K562 (cell line): ENCODE measurements around the gene PLK5. TPM values are rescaled to one million over a fixed set of nuclear protein-coding genes. Genes with fewer than 3 reads are reported as not detected.

Experiments used
- ATAC-seq: fragments of 200-7000 bp; cut with Tn5 transposase; 3 replicates; pipeline ENCODE4 v1.9.1; 2020; ENCODE audit warnings: moderate library complexity
- BruUV-seq: library from RNA; stranded (reverse); fragments of 400-500 nt; replicated peaks from 2 replicates; lab custom pipeline; 2021; lab: Mats Ljungman, UMichigan
- CTCF ChIA-PET: fragments of 300-600 bp; formaldehyde crosslinking; extraction: SDS; loops from one replicate; lab custom pipeline; 2021; ENCODE audit warnings: low intra/inter-chr PET ratio; lab: Yijun Ruan, JAX
- POLR2A ChIA-PET: fragments of 300-600, 350-650 bp; sonication (Branson Sonifier 250); formaldehyde crosslinking; extraction: SDS; loops from one replicate; lab custom pipeline; 2021; ENCODE audit warnings: antibody characterized with exemption, inconsistent platforms; lab: Yijun Ruan, JAX
- DNase-seq, 4 experiments: peaks; one replicate each; pipeline versions ENCODE4 v3.0.0 to v3.0.0-alpha.2; 2011 to 2018; ENCODE audit warnings: low spot score in 3 of 4, mixed read lengths in 3 of 4; ENCODE audit errors: extremely low read depth in 1 of 4
- FAIRE-seq: peaks from 2 replicates; lab custom pipeline; 2011; peaks lifted over from hg19 to GRCh38; lab: Jason Lieb, UNC
- H2AFZ ChIP-seq: 2 replicates; pipeline ENCODE4 v1.6.0; 2011; ENCODE audit warnings: low read depth, low read length, control low read depth, inconsistent platforms
- H3K27ac ChIP-seq: fragments of 200-600 bp; 3 replicates; pipeline ENCODE4 v1.8.0; 2011; ENCODE audit warnings: low read depth, mild to moderate bottlenecking, control low read depth, inconsistent platforms, low read length, moderate library complexity, mixed read lengths; ENCODE audit errors: extremely low read depth
- H3K27me3 ChIP-seq, 2 experiments: fragments of 300-600 bp in 1 of 2; 2 replicates in 1 of 2; 3 replicates in 1 of 2; pipeline versions ENCODE4 v1.6.0 to v1.8.0; 2011; ENCODE audit warnings: inconsistent platforms in 2 of 2, low read length in 2 of 2, mild to moderate bottlenecking in 1 of 2, mixed read lengths in 1 of 2, moderate library complexity in 1 of 2; ENCODE audit not compliant: control insufficient read depth in 2 of 2, insufficient read depth in 2 of 2
- H3K36me3 ChIP-seq: fragments of 300-600 bp; 3 replicates; pipeline ENCODE4 v1.8.0; 2011; ENCODE audit warnings: mild to moderate bottlenecking, low read length, inconsistent platforms; ENCODE audit not compliant: control insufficient read depth, insufficient read depth
- H3K4me1 ChIP-seq, 2 experiments: fragments of 200-600 bp in 1 of 2; replicated peaks in 1 of 2; 2 replicates in 1 of 2; 3 replicates in 1 of 2; pipeline versions ENCODE4 v1.5.1 to v1.8.0; 2011; ENCODE audit warnings: inconsistent platforms in 2 of 2, low read length in 2 of 2, mild to moderate bottlenecking in 1 of 2, mixed read lengths in 1 of 2, moderate library complexity in 1 of 2; ENCODE audit not compliant: control insufficient read depth in 2 of 2, insufficient read depth in 2 of 2
- H3K4me2 ChIP-seq: 2 replicates; pipeline ENCODE4 v1.6.1; 2011; ENCODE audit warnings: low read length, control low read depth, inconsistent platforms, mixed read lengths; ENCODE audit not compliant: insufficient read depth
- H3K4me3 ChIP-seq: fragments of 200-600 bp; sonication (generic), shearing (Covaris generic); 2 replicates; pipeline ENCODE4 v1.5.1; 2016; ENCODE audit warnings: control low read depth, inconsistent platforms
- H3K79me2 ChIP-seq: fragments of 200-600 bp; 3 replicates; pipeline ENCODE4 v1.8.0; 2011; ENCODE audit warnings: low read length, inconsistent platforms; ENCODE audit not compliant: control insufficient read depth, insufficient read depth
- H3K9ac ChIP-seq, 2 experiments: 2 replicates each; pipeline versions ENCODE4 v1.6.0 to v1.6.1; 2011; ENCODE audit warnings: low read depth in 2 of 2, low read length in 2 of 2, control low read depth in 1 of 2, inconsistent platforms in 1 of 2, mild to moderate bottlenecking in 1 of 2, mixed read lengths in 1 of 2; ENCODE audit not compliant: insufficient read depth in 1 of 2
- H3K9me1 ChIP-seq: one replicate; pipeline ENCODE4 v1.6.0; 2011; ENCODE audit warnings: inconsistent platforms, mild to moderate bottlenecking, low read length, moderate library complexity; ENCODE audit not compliant: control insufficient read depth, insufficient read depth
- H3K9me3 ChIP-seq: replicated peaks from 2 replicates; pipeline ENCODE4 v1.5.1; 2011; ENCODE audit warnings: low read depth, low read length, inconsistent platforms; ENCODE audit not compliant: control insufficient read depth, insufficient read depth
- H4K20me1 ChIP-seq: replicated peaks from 2 replicates; pipeline ENCODE4 v1.6.1; 2011; ENCODE audit warnings: low read length, inconsistent platforms, mixed read lengths; ENCODE audit not compliant: control insufficient read depth, insufficient read depth
- BCOR ChIP-seq: fragments of 450-650 bp; IDR thresholded peaks from 2 replicates; pipeline ENCODE4 v1.6.1; 2016
- EHMT2 ChIP-seq: fragments of 450-650 bp; IDR thresholded peaks from 2 replicates; pipeline ENCODE4 v1.6.1; 2018; ENCODE audit warnings: antibody characterized with exemption
- MAX ChIP-seq: sonication (generic); formaldehyde crosslinking; IDR thresholded peaks from 2 replicates; pipeline ENCODE4 v1.9.0; 2022; ENCODE audit warnings: mild to moderate bottlenecking, missing genetic modification reagents
- NFIC ChIP-seq: fragments of 450-650 bp; IDR thresholded peaks from 2 replicates; pipeline ENCODE4 v1.6.1; 2017; ENCODE audit warnings: mild to moderate bottlenecking, inconsistent platforms
- ZBTB1 ChIP-seq: sonication (generic); formaldehyde crosslinking; IDR thresholded peaks from 2 replicates; pipeline ENCODE4 v1.8.1; 2023; ENCODE audit warnings: missing genetic modification reagents, low read depth, mild to moderate bottlenecking, borderline replicate concordance
- ZNF511 ChIP-seq: sonication (generic); formaldehyde crosslinking; IDR thresholded peaks from 2 replicates; pipeline ENCODE4 v1.8.0; 2022; ENCODE audit warnings: mild to moderate bottlenecking, missing genetic modification reagents
- WGBS: fragments of 100-300 bp; shearing (Covaris generic); methylation state at CpG from one replicate; pipeline ENCODE4 v1.1.6; 2016; ENCODE audit warnings: low coverage, mixed read lengths; ENCODE audit not compliant: insufficient coverage; ENCODE audit errors: missing lambda C conversion rate; 5-methylcytosine and 5-hydroxymethylcytosine counted together
- in situ Hi-C: fragments of 300-500 bp; cut with MboI; formaldehyde crosslinking; loops from 4 replicates; pipeline ENCODE4 v1.15.0; 2018; ENCODE audit warnings: inconsistent platforms, mixed read lengths
- intact Hi-C: fragments of 100-400 bp; cut with micrococcal nuclease; formaldehyde crosslinking; loops from 2 replicates; pipeline ENCODE4 v1.14.2; 2022
- polyA plus RNA-seq, 8 experiments: library from polyadenylated mRNA; depleted of rRNA in 4 of 8; stranded (reverse) in 5 of 8; unstranded in 3 of 8; fragments of >200 nt; fragmentation: Nextera tagmentation in 2 of 8; fragmentation: Illumina TruSeq in 1 of 8; extraction: Ambion mirVana in 2 of 8; extraction: Trizol in 1 of 8; gene quantifications; 2 replicates each; pipeline versions ENCODE4 v1.2.1 to v1.2.3, GENCODE V29; 2011 to 2014; ENCODE audit warnings: inconsistent platforms in 1 of 8, missing spikeins in 1 of 8
- total RNA-seq, 7 experiments: library from RNA; depleted of rRNA in 6 of 7; stranded (reverse); fragments of >200 nt in 6 of 7; fragmentation: Illumina TruSeq in 2 of 7; extraction: Trizol in 2 of 7; gene quantifications; 2 replicates each; pipeline versions ENCODE4 v1.2.1 to v1.2.3, GENCODE V29; 2011 to 2021; ENCODE audit warnings: low replicate concordance in 1 of 7
- TF ChIP-seq, protein P1 (sequence below): sonication (generic); formaldehyde crosslinking; IDR thresholded peaks from 2 replicates; pipeline ENCODE4 v1.8.1; 2023; ENCODE audit warnings: mild to moderate bottlenecking, missing genetic modification reagents
- TF ChIP-seq, protein P2 (sequence below): fragments of 250-450 bp; sonication (Bioruptor Pico); IDR thresholded peaks from 2 replicates; pipeline ENCODE4 v1.5.1; 2021; ENCODE audit warnings: mild to moderate bottlenecking
- TF ChIP-seq, protein P3 (sequence below): sonication (generic); formaldehyde crosslinking; IDR thresholded peaks from 2 replicates; pipeline ENCODE4 v1.9.0; 2022; ENCODE audit warnings: mild to moderate bottlenecking, missing genetic modification reagents

Gene PLK5
- total and polyA plus RNA-seq, 9 of the 15 experiments (the other 6 are each of a cell fraction or from before 2014, with no cell fraction given) = 0.04 to 0.23 (median 0.11) TPM; not detected in 5

GRCh38 chr19:1524287-1524971, 552 bp downstream of the PLK5 start (continued):
- peak; percentile 81 for TF ChIP-seq BCOR
- TF ChIP-seq, protein P1, sequence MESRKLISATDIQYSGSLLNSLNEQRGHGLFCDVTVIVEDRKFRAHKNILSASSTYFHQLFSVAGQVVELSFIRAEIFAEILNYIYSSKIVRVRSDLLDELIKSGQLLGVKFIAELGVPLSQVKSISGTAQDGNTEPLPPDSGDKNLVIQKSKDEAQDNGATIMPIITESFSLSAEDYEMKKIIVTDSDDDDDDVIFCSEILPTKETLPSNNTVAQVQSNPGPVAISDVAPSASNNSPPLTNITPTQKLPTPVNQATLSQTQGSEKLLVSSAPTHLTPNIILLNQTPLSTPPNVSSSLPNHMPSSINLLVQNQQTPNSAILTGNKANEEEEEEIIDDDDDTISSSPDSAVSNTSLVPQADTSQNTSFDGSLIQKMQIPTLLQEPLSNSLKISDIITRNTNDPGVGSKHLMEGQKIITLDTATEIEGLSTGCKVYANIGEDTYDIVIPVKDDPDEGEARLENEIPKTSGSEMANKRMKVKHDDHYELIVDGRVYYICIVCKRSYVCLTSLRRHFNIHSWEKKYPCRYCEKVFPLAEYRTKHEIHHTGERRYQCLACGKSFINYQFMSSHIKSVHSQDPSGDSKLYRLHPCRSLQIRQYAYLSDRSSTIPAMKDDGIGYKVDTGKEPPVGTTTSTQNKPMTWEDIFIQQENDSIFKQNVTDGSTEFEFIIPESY (CRISPR knock-in tag) = peak; percentile 43; the same call in 1 of the 2 replicates
- peak; percentile 28; the same call in 1 of the 2 replicates for TF ChIP-seq NFIC

- FAIRE-seq (no peak), DNase-seq (no peak), ATAC-seq (no peak)
- H3K9me3 ChIP-seq = no peaks in the 10 kb centered on the region
- H3K36me3 ChIP-seq = no peaks in the 10 kb centered on the region
- WGBS = 22% methylated on average over 9 of the region's 17 CpGs
- H4K20me1 ChIP-seq = peaks cover 11% of the 10 kb centered on the region
- no peaks in the 10 kb centered on the region for H3K79me2 ChIP-seq
- H2AFZ ChIP-seq = no peak overlapping the region
- POLR2A ChIA-PET = no interaction called here
- no peak overlapping the region for H3K4me3 ChIP-seq
- H3K4me2 ChIP-seq = peak overlapping the region; percentile 35; the same call in 1 of the 2 replicates
- H3K27me3 ChIP-seq = peaks cover 19 to 38% of the 10 kb centered on the region in 2 experiments; a peak in 4 of 5 replicates
- H3K9me1 ChIP-seq = no peaks in the 10 kb centered on the region
- intact Hi-C loops (no loop called here), in situ Hi-C loops (no loop called here)
- H3K27ac ChIP-seq = no peak overlapping the region; the same call in 2 of the 3 replicates
- peaks cover 3 to 58% of the 10 kb centered on the region in 2 experiments; a peak in 3 of 5 replicates for H3K4me1 ChIP-seq
- TF ChIP-seq MAX (CRISPR knock-in tag) (peak; percentile 42; the same call in 1 of the 2 replicates), ZBTB1 (no peak), ZNF511 (CRISPR knock-in tag) (0 out of 2 replicates have a peak, but pooled peaks have one; percentile 11), EHMT2 (0 out of 2 replicates have a peak, but pooled peaks have one; percentile 0)
- TF ChIP-seq, protein P2, sequence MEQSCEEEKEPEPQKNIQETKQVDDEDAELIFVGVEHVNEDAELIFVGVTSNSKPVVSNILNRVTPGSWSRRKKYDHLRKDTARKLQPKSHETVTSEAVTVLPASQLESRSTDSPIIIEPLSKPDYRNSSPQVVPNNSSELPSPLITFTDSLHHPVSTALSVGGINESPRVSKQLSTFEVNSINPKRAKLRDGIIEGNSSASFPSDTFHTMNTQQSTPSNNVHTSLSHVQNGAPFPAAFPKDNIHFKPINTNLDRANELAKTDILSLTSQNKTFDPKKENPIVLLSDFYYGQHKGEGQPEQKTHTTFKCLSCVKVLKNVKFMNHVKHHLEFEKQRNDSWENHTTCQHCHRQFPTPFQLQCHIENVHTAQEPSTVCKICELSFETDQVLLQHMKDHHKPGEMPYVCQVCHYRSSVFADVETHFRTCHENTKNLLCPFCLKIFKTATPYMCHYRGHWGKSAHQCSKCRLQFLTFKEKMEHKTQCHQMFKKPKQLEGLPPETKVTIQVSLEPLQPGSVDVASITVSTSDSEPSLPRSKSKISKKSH (CRISPR knock-in tag) = no peak
- TF ChIP-seq, protein P3, sequence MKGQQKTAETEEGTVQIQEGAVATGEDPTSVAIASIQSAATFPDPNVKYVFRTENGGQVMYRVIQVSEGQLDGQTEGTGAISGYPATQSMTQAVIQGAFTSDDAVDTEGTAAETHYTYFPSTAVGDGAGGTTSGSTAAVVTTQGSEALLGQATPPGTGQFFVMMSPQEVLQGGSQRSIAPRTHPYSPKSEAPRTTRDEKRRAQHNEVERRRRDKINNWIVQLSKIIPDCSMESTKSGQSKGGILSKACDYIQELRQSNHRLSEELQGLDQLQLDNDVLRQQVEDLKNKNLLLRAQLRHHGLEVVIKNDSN (CRISPR knock-in tag) = 0 out of 2 replicates have a peak, but pooled peaks have one; percentile 10
- no peak overlapping the region for H3K9ac ChIP-seq
- CTCF ChIA-PET = no interaction called here
- no TSS peak for BruUV-seq
These were observed 1.1 kb downstream of the PLK5 start for GRCh38 chr19:1524972-1525325.
